COLO668 (cell line): ENCODE data around the gene PPIE.

ENCODE experiments used
- DNase-seq: peaks from one replicate; lab custom pipeline; 2025; ENCODE audit not compliant: unreplicated experiment; lab: John Stamatoyannopoulos, UW

The PPIE gene

DNA sequence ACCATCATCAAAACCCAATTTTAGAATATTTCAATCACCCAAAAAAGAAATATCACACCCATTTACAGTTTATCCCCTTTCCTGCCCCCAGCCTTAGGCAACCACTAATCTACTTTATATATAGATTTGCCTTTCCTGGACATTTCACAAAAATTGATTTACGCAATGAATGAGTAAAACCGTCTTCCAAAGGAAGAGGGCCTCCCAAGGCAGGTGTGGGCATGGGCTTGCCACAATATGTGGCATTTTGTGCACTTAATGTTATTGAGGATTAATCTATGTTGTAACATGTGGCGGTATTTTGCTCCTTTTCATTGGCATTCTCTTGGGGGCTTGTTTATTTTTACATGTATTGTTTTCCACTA lies 61.8 kb downstream of the PPIE start:
- DNase-seq = no peak

DNA sequence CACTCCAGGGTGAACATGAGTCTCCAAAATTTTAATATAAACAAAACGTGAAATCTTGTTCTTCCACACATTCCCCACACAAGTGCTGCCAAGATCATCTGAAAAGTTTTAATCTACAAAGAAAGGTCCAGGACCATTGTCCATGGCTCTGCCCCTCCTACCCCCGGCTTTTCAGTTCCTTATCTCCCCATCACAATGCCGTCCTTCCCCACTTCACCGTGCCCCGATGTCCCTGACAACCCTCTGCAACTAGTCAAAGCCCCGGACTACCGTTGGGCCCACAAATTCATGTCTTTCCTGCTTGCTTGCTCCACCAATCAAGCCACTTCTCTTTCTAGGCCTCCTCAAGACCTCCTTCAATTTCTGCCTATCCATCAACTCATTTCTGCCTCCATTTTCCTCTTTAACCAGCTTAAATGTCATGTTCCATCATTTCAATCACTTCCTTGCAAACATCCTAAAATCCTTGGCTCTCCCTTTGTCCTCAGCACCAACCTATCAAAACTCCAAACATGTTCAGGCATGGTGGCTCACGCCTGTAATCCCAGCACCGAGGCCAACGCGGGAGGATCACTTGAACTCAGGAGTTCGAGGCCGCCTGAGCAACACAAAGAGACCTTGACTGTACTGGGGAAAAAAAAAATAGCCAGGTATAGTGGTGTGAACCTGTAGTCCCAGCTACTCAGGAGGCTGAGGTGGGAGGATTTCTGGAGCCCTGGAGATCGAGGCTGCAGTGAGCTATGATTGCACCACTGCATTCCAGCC lies 64.0 kb downstream of the PPIE start:
- DNase-seq = no peak

DNA sequence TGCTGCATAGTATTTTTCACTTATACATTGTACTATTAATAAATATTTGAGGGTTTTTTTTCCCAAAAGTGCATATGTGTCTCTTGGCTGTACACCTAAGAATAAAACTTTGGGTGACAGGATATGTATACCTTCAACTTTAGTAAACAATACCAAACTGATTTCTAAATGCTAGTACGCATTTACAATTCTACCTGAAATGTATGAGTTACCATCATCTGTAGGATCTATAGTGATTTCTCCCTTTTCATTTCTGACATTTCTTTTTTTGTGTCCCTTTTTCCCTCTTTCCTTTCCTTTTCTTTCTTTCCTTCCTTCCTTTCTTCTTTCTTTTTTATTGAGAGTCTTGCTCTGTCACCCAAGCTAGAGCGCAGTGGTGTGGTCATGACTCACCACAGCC lies 66.7 kb downstream of the PPIE start:
- DNase-seq = no peak

DNA sequence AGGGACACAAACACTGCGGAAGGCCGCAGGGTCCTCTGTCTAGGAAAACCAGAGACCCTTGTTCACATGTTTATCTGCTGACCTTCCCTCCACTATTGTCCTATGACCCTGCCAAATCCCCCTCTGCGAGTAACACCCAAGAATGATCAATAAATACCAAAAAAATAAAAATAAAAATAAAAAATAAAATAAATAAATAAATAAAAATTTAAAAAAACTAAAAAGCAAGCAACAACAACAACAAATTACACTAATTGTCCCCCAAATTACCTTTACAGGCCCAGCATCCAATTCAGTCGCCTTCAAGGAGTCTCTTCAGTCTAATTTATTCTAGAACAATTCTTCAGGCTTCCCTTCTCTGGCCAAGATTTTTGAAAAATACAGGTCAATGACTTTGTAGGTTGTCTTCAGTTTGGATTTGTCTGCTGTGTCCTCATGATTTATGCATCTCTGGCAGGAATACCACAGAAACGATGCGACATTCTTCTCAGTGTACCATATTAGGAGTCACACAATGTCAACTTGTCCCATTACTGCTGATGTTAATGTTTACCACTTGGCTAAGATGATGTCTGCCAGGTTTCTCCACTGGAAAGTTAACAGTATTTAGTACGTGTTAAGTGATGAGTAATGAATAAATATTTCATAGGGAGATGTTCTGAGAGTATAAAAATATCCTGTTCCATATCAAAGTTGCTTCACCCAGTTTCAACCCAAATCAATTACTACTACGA lies 70.3 kb downstream of the PPIE start:
- no peak for DNase-seq

DNA sequence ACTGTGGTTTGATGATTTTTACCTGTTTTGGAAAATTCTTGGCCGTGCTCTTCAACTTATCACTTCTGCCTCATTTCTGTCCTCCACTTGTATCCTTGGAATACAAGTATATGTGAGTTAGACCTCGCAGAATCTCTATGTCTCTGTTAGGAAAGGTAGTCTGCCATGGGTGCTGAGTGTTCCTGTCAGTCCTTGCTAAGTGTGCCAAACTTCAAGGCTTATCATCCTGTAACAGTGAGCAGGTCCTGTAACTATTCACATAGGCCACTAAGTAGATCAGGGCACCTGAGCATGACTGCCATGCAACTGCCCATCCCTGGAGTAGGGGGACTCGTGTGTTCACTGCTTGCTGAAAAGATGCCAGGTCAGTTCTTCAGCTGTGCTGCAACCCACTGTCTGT lies 74.2 kb downstream of the PPIE start:
- DNase-seq = no peak
